A673 (cell line): ENCODE data around the gene GNRH2. TPM values are rescaled to one million over a fixed set of nuclear protein-coding genes. Genes with fewer than 3 reads are reported as not detected.

Experiments used
- BruUV-seq: library from RNA; stranded (reverse); fragments of 400-500 nt; replicated peaks from 2 replicates; lab custom pipeline; 2021; lab: Mats Ljungman, UMichigan
- CTCF ChIA-PET: fragments of 300-600 bp; sonication (Branson Sonifier 250); formaldehyde crosslinking; loops from one replicate; lab custom pipeline; 2022; ENCODE audit warnings: antibody characterized with exemption; lab: Charles Lee
- POLR2A ChIA-PET: fragments of 300-600 bp; sonication (Branson Sonifier 250); formaldehyde crosslinking; loops from one replicate; lab custom pipeline; 2022; ENCODE audit warnings: antibody characterized with exemption; ENCODE audit not compliant: low non-redundant PET; lab: Charles Lee
- DNase-seq: peaks from one replicate; pipeline ENCODE4 v3.0.0-alpha.2; 2015; ENCODE audit warnings: low spot score
- H3K27ac ChIP-seq: fragments of 200-600 bp; sonication (generic); 2 replicates; pipeline ENCODE4 v1.5.1; 2016; ENCODE audit warnings: mixed run types, low read depth, mild to moderate bottlenecking, mixed read lengths, antibody characterized with exemption, low read length; ENCODE audit not compliant: poor library complexity, severe bottlenecking
- H3K27me3 ChIP-seq: fragments of 200-600 bp; sonication (generic); replicated peaks from 2 replicates; pipeline ENCODE4 v1.6.1; 2017; ENCODE audit warnings: mixed run types, low read depth, mild to moderate bottlenecking, mixed read lengths, antibody characterized with exemption, low read length; ENCODE audit not compliant: insufficient read depth, poor library complexity
- H3K36me3 ChIP-seq: fragments of 200-600 bp; sonication (generic); 2 replicates; pipeline ENCODE4 v1.6.1; 2016; ENCODE audit warnings: mixed run types, mild to moderate bottlenecking, mixed read lengths, antibody characterized with exemption, low read length; ENCODE audit not compliant: insufficient read depth, poor library complexity, severe bottlenecking
- H3K4me1 ChIP-seq: fragments of 200-600 bp; sonication (generic); 2 replicates; pipeline ENCODE4 v1.6.1; 2017; ENCODE audit warnings: mixed run types, mild to moderate bottlenecking, mixed read lengths, antibody characterized with exemption, low read length; ENCODE audit not compliant: insufficient read depth, poor library complexity, severe bottlenecking
- H3K4me3 ChIP-seq: fragments of 200-600 bp; sonication (generic); 2 replicates; pipeline ENCODE4 v1.5.1; 2016; ENCODE audit warnings: low read depth, mixed run types, mild to moderate bottlenecking, mixed read lengths, low read length; ENCODE audit not compliant: poor library complexity, severe bottlenecking
- H3K9me3 ChIP-seq: fragments of 200-600 bp; sonication (generic); 2 replicates; pipeline ENCODE4 v1.6.1; 2016; ENCODE audit warnings: mixed run types, low read depth, mild to moderate bottlenecking, mixed read lengths, antibody characterized with exemption, low read length; ENCODE audit not compliant: poor library complexity, severe bottlenecking
- CTCF ChIP-seq: fragments of 300-800, 200-600 bp; sonication (generic); conservative IDR thresholded peaks from 2 replicates; pipeline ENCODE4 v1.5.1; 2017; ENCODE audit warnings: low read depth, mild to moderate bottlenecking, antibody characterized with exemption, low read length, moderate library complexity, mixed read lengths
- EZH2 ChIP-seq: fragments of 200-600 bp; sonication (generic); IDR thresholded peaks from 2 replicates; pipeline ENCODE4 v1.6.1; 2017; ENCODE audit warnings: borderline replicate concordance, low read depth, mild to moderate bottlenecking, mixed read lengths, antibody characterized with exemption, low read length; ENCODE audit not compliant: poor library complexity, severe bottlenecking
- intact Hi-C: fragments of 100-400 bp; cut with micrococcal nuclease; formaldehyde crosslinking; loops from one replicate; pipeline ENCODE4 v1.10.0; 2022; ENCODE audit not compliant: unreplicated experiment
- total RNA-seq: library from RNA; stranded (reverse); gene quantifications from 2 replicates; pipeline ENCODE4 v1.2.3, GENCODE V29; 2021

GNRH2 gene
- total RNA-seq, 1 experiment from 2014 or later = 1.5 TPM

DNA sequence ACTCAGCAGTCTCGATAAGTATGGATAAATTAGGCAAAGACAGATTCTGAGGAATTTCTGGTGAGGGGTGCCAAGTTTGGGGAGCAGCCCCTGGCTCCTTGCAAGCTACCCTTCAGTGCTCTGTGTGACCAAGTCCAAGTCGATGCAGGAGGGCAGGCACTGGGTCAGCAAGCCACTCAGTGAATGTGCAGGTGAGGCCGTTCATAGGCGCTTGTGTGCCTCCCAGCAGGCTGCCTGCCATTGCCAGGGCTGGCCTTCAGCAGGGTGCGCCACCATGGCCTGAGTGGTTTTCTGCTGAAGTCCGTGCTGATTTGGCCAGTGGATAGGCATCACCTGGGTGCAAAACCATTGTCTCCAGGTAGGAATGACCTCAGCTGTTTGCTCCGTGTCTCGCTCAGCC, 3.3 kb upstream of the GNRH2 start:
- no peak overlapping the region for H3K27ac ChIP-seq
- H3K4me3 ChIP-seq = no peak overlapping the region
- peaks cover 28% of the 10 kb centered on the region for H3K36me3 ChIP-seq
- POLR2A ChIA-PET = no interaction called here
- no TSS peak for BruUV-seq
- DNase-seq = no peak
- no peaks in the 10 kb centered on the region for H3K9me3 ChIP-seq
- CTCF ChIA-PET = no interaction called here
- H3K27me3 ChIP-seq = no peaks in the 10 kb centered on the region
- H3K4me1 ChIP-seq = no peaks in the 10 kb centered on the region
- TF ChIP-seq EZH2 (no peak), CTCF (no peak)
- intact Hi-C loops = no loop called here

DNA sequence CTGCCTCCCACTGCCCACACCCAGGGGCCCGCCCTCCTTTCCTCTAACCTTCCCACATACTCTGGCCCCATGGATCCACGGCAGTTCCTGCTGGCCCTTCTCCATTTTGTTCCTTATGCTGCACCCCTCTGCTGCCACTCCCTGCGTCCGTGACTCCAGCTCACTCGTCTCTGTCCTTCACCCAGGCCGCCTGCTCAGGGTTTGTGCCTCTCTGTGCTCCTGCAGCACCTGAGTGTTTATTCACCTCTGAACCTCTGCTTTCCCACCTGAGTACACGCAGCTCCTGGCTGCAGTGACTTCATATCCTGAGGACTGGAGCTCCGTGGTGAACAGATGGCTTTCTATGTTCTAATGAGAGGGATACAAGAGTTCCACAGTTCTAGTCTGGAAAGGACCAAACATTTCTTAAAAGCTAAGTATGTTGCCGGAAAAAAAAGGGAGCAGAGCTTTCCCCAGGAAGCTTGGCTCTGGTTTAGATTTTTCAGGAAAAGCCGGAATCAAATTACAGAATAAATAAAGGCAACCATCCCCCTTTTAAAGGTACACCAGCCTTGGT, 1.5 kb upstream of the GNRH2 start:
- CTCF ChIA-PET = no interaction called here
- intact Hi-C loops = no loop called here
- Histone ChIP-seq H3K27me3 (no peaks in the 10 kb centered on the region), H3K4me3 (no peak overlapping the region), H3K4me1 (peaks cover under 1% of the 10 kb centered on the region), H3K9me3 (no peaks in the 10 kb centered on the region), H3K36me3 (peaks cover 11% of the 10 kb centered on the region), H3K27ac (peak overlapping the region; percentile 29)
- TF ChIP-seq CTCF (no peak), EZH2 (no peak)
- POLR2A ChIA-PET = no interaction called here
- BruUV-seq = no TSS peak
- no peak for DNase-seq

GRCh38 chr20:3042625-3043024, 797 bp upstream of the GNRH2 start:
- H3K27ac ChIP-seq = no peak overlapping the region
- TF ChIP-seq EZH2 (no peak), CTCF (no peak)
- intact Hi-C loops = no loop called here
- no TSS peak for BruUV-seq
- H3K36me3 ChIP-seq = peaks cover 10% of the 10 kb centered on the region
- peaks cover 2% of the 10 kb centered on the region for H3K4me1 ChIP-seq
- no peak overlapping the region for H3K4me3 ChIP-seq
- CTCF ChIA-PET = no interaction called here
- POLR2A ChIA-PET = no interaction called here
- DNase-seq = no peak
- H3K27me3 ChIP-seq = no peaks in the 10 kb centered on the region
- H3K9me3 ChIP-seq = no peaks in the 10 kb centered on the region
